IMR-90 (cell line): ENCODE measurements around the gene LSM14A. TPM values are rescaled to one million over a fixed set of nuclear protein-coding genes. Genes with fewer than 3 reads are reported as not detected.

ENCODE experiments used
- ATAC-seq: fragments of 200-7000 bp; cut with Tn5 transposase; 2 replicates; pipeline ENCODE4 v1.9.1; 2020; ENCODE audit warnings: low read depth, mild to moderate bottlenecking, moderate library complexity
- BruUV-seq: library from RNA; stranded (reverse); fragments of 400-500 nt; replicated peaks from 2 replicates; lab custom pipeline; 2021; lab: Mats Ljungman, UMichigan
- CTCF ChIA-PET: fragments of 300-600 bp; formaldehyde crosslinking; extraction: SDS; loops from one replicate; lab custom pipeline; 2021; ENCODE audit warnings: antibody characterized with exemption; lab: Yijun Ruan, JAX
- POLR2A ChIA-PET: fragments of 300-600 bp; sonication (Branson Sonifier 250); formaldehyde crosslinking; loops from one replicate; lab custom pipeline; 2022; ENCODE audit warnings: antibody characterized with exemption; ENCODE audit not compliant: unreplicated experiment; lab: Charles Lee
- DNase-seq: peaks from one replicate; pipeline ENCODE4 v3.0.0; 2013
- H2AFZ ChIP-seq: replicated peaks from 2 replicates; pipeline ENCODE3; 2013; ENCODE audit warnings: low read length, mild to moderate bottlenecking; ENCODE audit not compliant: poor library complexity
- H2AK5ac ChIP-seq: 2 replicates; pipeline ENCODE4 v1.6.1; 2013; ENCODE audit warnings: low read depth, low read length, inconsistent platforms
- H2AK9ac ChIP-seq: replicated peaks from 2 replicates; pipeline ENCODE3; 2013; ENCODE audit warnings: mild to moderate bottlenecking, low read depth, low read length, moderate library complexity; ENCODE audit not compliant: poor library complexity
- H2BK120ac ChIP-seq: 2 replicates; pipeline ENCODE4 v1.6.1; 2013; ENCODE audit warnings: low read depth, low read length, inconsistent platforms
- H2BK15ac ChIP-seq: 3 replicates; pipeline ENCODE4 v1.6.1; 2013; ENCODE audit warnings: low read depth, low read length, inconsistent platforms
- H2BK20ac ChIP-seq: 2 replicates; pipeline ENCODE4 v1.6.1; 2013; ENCODE audit warnings: low read depth, mild to moderate bottlenecking, inconsistent platforms, low read length, moderate library complexity
- H2BK5ac ChIP-seq: 2 replicates; pipeline ENCODE4 v1.6.1; 2013; ENCODE audit warnings: mild to moderate bottlenecking, low read depth, low read length, inconsistent platforms; ENCODE audit not compliant: poor library complexity, severe bottlenecking
- H3K14ac ChIP-seq: replicated peaks from 2 replicates; pipeline ENCODE4 v1.6.1; 2013; ENCODE audit warnings: low read depth, low read length, inconsistent platforms
- H3K18ac ChIP-seq: 2 replicates; pipeline ENCODE4 v1.6.1; 2013; ENCODE audit warnings: low read depth, low read length, control low read depth
- H3K23ac ChIP-seq: 2 replicates; pipeline ENCODE4 v1.6.1; 2013; ENCODE audit warnings: low read depth, low read length, inconsistent platforms
- H3K27ac ChIP-seq: 2 replicates; pipeline ENCODE4 v1.5.1; 2013; ENCODE audit warnings: mild to moderate bottlenecking, control low read depth, low read length; ENCODE audit not compliant: insufficient read depth
- H3K27me3 ChIP-seq: 2 replicates; pipeline ENCODE4 v1.6.1; 2013; ENCODE audit warnings: low read length; ENCODE audit not compliant: control insufficient read depth, insufficient read depth
- H3K36me3 ChIP-seq: 2 replicates; pipeline ENCODE4 v1.6.1; 2013; ENCODE audit warnings: low read length, mixed read lengths; ENCODE audit not compliant: control insufficient read depth, insufficient read depth
- H3K4ac ChIP-seq: 2 replicates; pipeline ENCODE4 v1.6.1; 2013; ENCODE audit warnings: low read depth, low read length, inconsistent platforms
- H3K4me1 ChIP-seq: 2 replicates; pipeline ENCODE4 v1.6.1; 2013; ENCODE audit warnings: low read length, mixed read lengths; ENCODE audit not compliant: control insufficient read depth, insufficient read depth
- H3K4me2 ChIP-seq: 2 replicates; pipeline ENCODE4 v1.6.1; 2013; ENCODE audit warnings: low read depth, mild to moderate bottlenecking, control low read depth, low read length, moderate library complexity
- H3K4me3 ChIP-seq: 2 replicates; pipeline ENCODE4 v1.5.1; 2013; ENCODE audit warnings: low read depth, mild to moderate bottlenecking, control low read depth, low read length, moderate library complexity; ENCODE audit not compliant: insufficient read depth
- H3K56ac ChIP-seq: 2 replicates; pipeline ENCODE4 v1.6.1; 2013; ENCODE audit warnings: low read length, inconsistent platforms; ENCODE audit not compliant: insufficient read depth; ENCODE audit errors: extremely low read depth
- H3K79me1 ChIP-seq, 2 experiments: 2 replicates each; pipeline ENCODE4 v1.6.1; 2013; ENCODE audit warnings: low read length in 2 of 2, inconsistent platforms in 1 of 2, low read depth in 1 of 2
- H3K9ac ChIP-seq: 2 replicates; pipeline ENCODE4 v1.6.1; 2013; ENCODE audit warnings: low read depth, low read length, control low read depth
- H3K9me1 ChIP-seq: 2 replicates; pipeline ENCODE4 v1.6.1; 2013; ENCODE audit warnings: low read length, inconsistent platforms; ENCODE audit not compliant: insufficient read depth
- H3K9me3 ChIP-seq: 2 replicates; pipeline ENCODE4 v1.6.1; 2013; ENCODE audit warnings: low read length; ENCODE audit not compliant: control insufficient read depth, insufficient read depth
- H4K20me1 ChIP-seq: 2 replicates; pipeline ENCODE4 v1.6.1; 2013; ENCODE audit warnings: low read length, inconsistent platforms; ENCODE audit not compliant: insufficient read depth
- H4K5ac ChIP-seq: 2 replicates; pipeline ENCODE4 v1.6.1; 2013; ENCODE audit warnings: mild to moderate bottlenecking, low read depth, low read length, control low read depth
- H4K8ac ChIP-seq, 2 experiments: 2 replicates each; pipeline ENCODE4 v1.6.1; 2013; ENCODE audit warnings: low read depth in 2 of 2, low read length in 2 of 2, control low read depth in 1 of 2, inconsistent platforms in 1 of 2
- H4K91ac ChIP-seq: 2 replicates; pipeline ENCODE4 v1.6.1; 2013; ENCODE audit warnings: low read depth, low read length, inconsistent platforms; ENCODE audit not compliant: insufficient read depth
- CHD1 ChIP-seq: IDR thresholded peaks from 2 replicates; pipeline ENCODE4 v1.6.1; 2012; ENCODE audit warnings: low read depth, low read length, improper control_type of control experiment
- FOS ChIP-seq: fragments of 150-350 bp; IDR thresholded peaks from 2 replicates; pipeline ENCODE4 v1.6.1; 2016; ENCODE audit warnings: low read depth, low read length
- MAZ ChIP-seq: IDR thresholded peaks from 2 replicates; pipeline ENCODE4 v1.6.1; 2012; ENCODE audit warnings: low read depth, mild to moderate bottlenecking, low read length, improper control_type of control experiment, moderate library complexity, borderline replicate concordance
- MXI1 ChIP-seq: IDR thresholded peaks from 2 replicates; pipeline ENCODE4 v1.6.1; 2012; ENCODE audit warnings: low read depth, mild to moderate bottlenecking, low read length, moderate library complexity, borderline replicate concordance
- NFE2L2 ChIP-seq: fragments of 150-350 bp; IDR thresholded peaks from 2 replicates; pipeline ENCODE4 v1.6.1; 2016; ENCODE audit warnings: low read depth, mild to moderate bottlenecking, low read length
- RAD21 ChIP-seq: IDR thresholded peaks from 2 replicates; pipeline ENCODE4 v1.6.1; 2012; ENCODE audit warnings: low read length, improper control_type of control experiment
- WGBS, 2 experiments: methylation state at CpG; one replicate each; pipeline versions ENCODE4 v1.1.5 to v1.1.7; 2013; ENCODE audit warnings: missing lambda C conversion rate in 2 of 2; ENCODE audit not compliant: insufficient read length in 1 of 2; ENCODE audit errors: extremely low coverage in 2 of 2; 5-methylcytosine and 5-hydroxymethylcytosine counted together
- dilution Hi-C: fragments of 300-500 bp; cut with HindIII; formaldehyde crosslinking; loops from one replicate; pipeline ENCODE4 v1.14.3; 2018; ENCODE audit warnings: low sequenced_read_pairs; ENCODE audit not compliant: unreplicated experiment
- in situ Hi-C: fragments of 300-500 bp; cut with MboI; formaldehyde crosslinking; loops from 3 replicates; pipeline ENCODE4 v1.14.3; 2019; ENCODE audit warnings: low sequenced_read_pairs, inconsistent platforms, mixed read lengths
- intact Hi-C: fragments of 100-400 bp; cut with micrococcal nuclease; formaldehyde crosslinking; loops from 2 replicates; pipeline ENCODE4 v1.10.0; 2022
- polyA plus RNA-seq, 3 experiments: library from polyadenylated mRNA; depleted of rRNA; stranded (reverse); fragments of >200 nt; gene quantifications; 2 replicates each; pipeline ENCODE4 v1.2.3, GENCODE V29; 2012; ENCODE audit warnings: low replicate concordance in 1 of 3
- total RNA-seq: library from RNA; depleted of rRNA; stranded (reverse); fragments of >200 nt; gene quantifications from 2 replicates; pipeline ENCODE4 v1.2.3, GENCODE V29; 2012

The LSM14A gene
- total and polyA plus RNA-seq, 2 of the 4 experiments (the other 2 are of a cell fraction) = 44.3 to 54.8 TPM

GRCh38 chr19:34189199-34189916, 17.1 kb downstream of the LSM14A start:
- Histone ChIP-seq H2BK120ac (no peak overlapping the region), H2BK15ac (no peak overlapping the region), H3K4ac (no peak overlapping the region), H3K9me3 (no peaks in the 10 kb centered on the region), H3K9ac (no peak overlapping the region), H3K18ac (no peak overlapping the region), H3K36me3 (peaks cover 6% of the 10 kb centered on the region), H3K27me3 (no peaks in the 10 kb centered on the region), H2BK5ac (no peak overlapping the region), H3K4me3 (no peak overlapping the region), H2AFZ (no peak overlapping the region), H2BK20ac (no peak overlapping the region), H3K4me1 (peaks cover 13% of the 10 kb centered on the region), H4K8ac (no peak overlapping the region), H2AK9ac (no peak overlapping the region), H3K4me2 (no peak overlapping the region; the same call in 1 of the 2 replicates), H4K20me1 (peaks cover 99% of the 10 kb centered on the region), H3K56ac (no peak overlapping the region), H3K9me1 (peaks cover 18% of the 10 kb centered on the region), H3K23ac (no peak overlapping the region), H2AK5ac (no peak overlapping the region), H3K14ac (no peak overlapping the region), H4K91ac (no peak overlapping the region), H4K5ac (no peak overlapping the region), H3K79me1 (peaks cover 12 to 82% of the 10 kb centered on the region in 2 experiments; a peak in 3 of 4 replicates), H3K27ac (no peak overlapping the region)
- in situ Hi-C loops (no loop called here), dilution Hi-C loops (no loop called here), intact Hi-C loops (loop anchor here (5.0 kb wide), 1 partner anchor 33 kb away; no protein-coding TSS in a partner anchor)
- BruUV-seq = no TSS peak
- ATAC-seq = no peak
- ChIA-PET POLR2A (no interaction called here), CTCF (no interaction called here)
- TF ChIP-seq MXI1 (no peak), RAD21 (no peak), CHD1 (no peak), NFE2L2 (no peak), FOS (no peak), MAZ (no peak)
- no CpG with 5 or more reads among the region's 2 CpGs for WGBS, 2 experiments
- DNase-seq = no peak
